Hepatocyte (in vitro differentiated cells): ENCODE results near the gene SMIM26.

ENCODE experiments used
- CTCF ChIP-seq: fragments of 200-600 bp; sonication (generic); IDR thresholded peaks from 2 replicates; pipeline ENCODE4 v1.5.1; 2016; ENCODE audit warnings: antibody characterized with exemption, mild to moderate bottlenecking; ENCODE audit not compliant: poor library complexity
- EZH2 ChIP-seq: fragments of 200-600 bp; sonication (generic); IDR thresholded peaks from 2 replicates; pipeline ENCODE4 v1.6.1; 2016; ENCODE audit warnings: antibody characterized with exemption, mild to moderate bottlenecking, borderline replicate concordance

GRCh38 chr20:18587665-18588573 is 20.7 kb downstream of the SMIM26 start, which contains the start of gene DTD1:
- TF ChIP-seq CTCF (peak; percentile 65), EZH2 (no peak)
